OCI-LY1 (cell line): ENCODE results near the gene USP38.

ENCODE experiments used
- CTCF ChIP-seq: fragments of 200-600 bp; sonication (generic), shearing (Covaris generic); IDR thresholded peaks from 2 replicates; pipeline ENCODE4 v1.5.1; 2017; ENCODE audit warnings: mild to moderate bottlenecking, antibody characterized with exemption, low read length, moderate library complexity, mixed read lengths
- EZH2 ChIP-seq: fragments of 200-600 bp; sonication (generic), shearing (Covaris generic); IDR thresholded peaks from 2 replicates; pipeline ENCODE4 v1.8.0; 2017; ENCODE audit warnings: borderline replicate concordance, mixed run types, mild to moderate bottlenecking, antibody characterized with exemption, low read length, moderate library complexity, mixed read lengths

- no peak for TF ChIP-seq CTCF
- no peak for TF ChIP-seq EZH2
Measured at GRCh38 chr4:143140696-143141095, 44.0 kb upstream of the USP38 start.
